IMR-90 (cell line): Measurements from ENCODE around the gene MATK. TPM values are rescaled to one million over a fixed set of nuclear protein-coding genes. Genes with fewer than 3 reads are reported as not detected.

Experiments used
- ATAC-seq: fragments of 200-7000 bp; cut with Tn5 transposase; 2 replicates; pipeline ENCODE4 v1.9.1; 2020; ENCODE audit warnings: low read depth, mild to moderate bottlenecking, moderate library complexity
- BruUV-seq: library from RNA; stranded (reverse); fragments of 400-500 nt; replicated peaks from 2 replicates; lab custom pipeline; 2021; lab: Mats Ljungman, UMichigan
- CTCF ChIA-PET: fragments of 300-600 bp; formaldehyde crosslinking; extraction: SDS; loops from one replicate; lab custom pipeline; 2021; ENCODE audit warnings: antibody characterized with exemption; lab: Yijun Ruan, JAX
- POLR2A ChIA-PET: fragments of 300-600 bp; sonication (Branson Sonifier 250); formaldehyde crosslinking; loops from one replicate; lab custom pipeline; 2022; ENCODE audit warnings: antibody characterized with exemption; ENCODE audit not compliant: unreplicated experiment; lab: Charles Lee
- DNase-seq: peaks from one replicate; pipeline ENCODE4 v3.0.0; 2013
- H2AFZ ChIP-seq: replicated peaks from 2 replicates; pipeline ENCODE3; 2013; ENCODE audit warnings: low read length, mild to moderate bottlenecking; ENCODE audit not compliant: poor library complexity
- H2AK5ac ChIP-seq: 2 replicates; pipeline ENCODE4 v1.6.1; 2013; ENCODE audit warnings: low read depth, low read length, inconsistent platforms
- H2AK9ac ChIP-seq: replicated peaks from 2 replicates; pipeline ENCODE3; 2013; ENCODE audit warnings: mild to moderate bottlenecking, low read depth, low read length, moderate library complexity; ENCODE audit not compliant: poor library complexity
- H2BK120ac ChIP-seq: 2 replicates; pipeline ENCODE4 v1.6.1; 2013; ENCODE audit warnings: low read depth, low read length, inconsistent platforms
- H2BK15ac ChIP-seq: 3 replicates; pipeline ENCODE4 v1.6.1; 2013; ENCODE audit warnings: low read depth, low read length, inconsistent platforms
- H2BK20ac ChIP-seq: 2 replicates; pipeline ENCODE4 v1.6.1; 2013; ENCODE audit warnings: low read depth, mild to moderate bottlenecking, inconsistent platforms, low read length, moderate library complexity
- H2BK5ac ChIP-seq: 2 replicates; pipeline ENCODE4 v1.6.1; 2013; ENCODE audit warnings: mild to moderate bottlenecking, low read depth, low read length, inconsistent platforms; ENCODE audit not compliant: poor library complexity, severe bottlenecking
- H3K14ac ChIP-seq: replicated peaks from 2 replicates; pipeline ENCODE4 v1.6.1; 2013; ENCODE audit warnings: low read depth, low read length, inconsistent platforms
- H3K18ac ChIP-seq: 2 replicates; pipeline ENCODE4 v1.6.1; 2013; ENCODE audit warnings: low read depth, low read length, control low read depth
- H3K23ac ChIP-seq: 2 replicates; pipeline ENCODE4 v1.6.1; 2013; ENCODE audit warnings: low read depth, low read length, inconsistent platforms
- H3K27ac ChIP-seq: 2 replicates; pipeline ENCODE4 v1.5.1; 2013; ENCODE audit warnings: mild to moderate bottlenecking, control low read depth, low read length; ENCODE audit not compliant: insufficient read depth
- H3K27me3 ChIP-seq: 2 replicates; pipeline ENCODE4 v1.6.1; 2013; ENCODE audit warnings: low read length; ENCODE audit not compliant: control insufficient read depth, insufficient read depth
- H3K36me3 ChIP-seq: 2 replicates; pipeline ENCODE4 v1.6.1; 2013; ENCODE audit warnings: low read length, mixed read lengths; ENCODE audit not compliant: control insufficient read depth, insufficient read depth
- H3K4ac ChIP-seq: 2 replicates; pipeline ENCODE4 v1.6.1; 2013; ENCODE audit warnings: low read depth, low read length, inconsistent platforms
- H3K4me1 ChIP-seq: 2 replicates; pipeline ENCODE4 v1.6.1; 2013; ENCODE audit warnings: low read length, mixed read lengths; ENCODE audit not compliant: control insufficient read depth, insufficient read depth
- H3K4me2 ChIP-seq: 2 replicates; pipeline ENCODE4 v1.6.1; 2013; ENCODE audit warnings: low read depth, mild to moderate bottlenecking, control low read depth, low read length, moderate library complexity
- H3K4me3 ChIP-seq: 2 replicates; pipeline ENCODE4 v1.5.1; 2013; ENCODE audit warnings: low read depth, mild to moderate bottlenecking, control low read depth, low read length, moderate library complexity; ENCODE audit not compliant: insufficient read depth
- H3K56ac ChIP-seq: 2 replicates; pipeline ENCODE4 v1.6.1; 2013; ENCODE audit warnings: low read length, inconsistent platforms; ENCODE audit not compliant: insufficient read depth; ENCODE audit errors: extremely low read depth
- H3K79me1 ChIP-seq, 2 experiments: 2 replicates each; pipeline ENCODE4 v1.6.1; 2013; ENCODE audit warnings: low read length in 2 of 2, inconsistent platforms in 1 of 2, low read depth in 1 of 2
- H3K9ac ChIP-seq: 2 replicates; pipeline ENCODE4 v1.6.1; 2013; ENCODE audit warnings: low read depth, low read length, control low read depth
- H3K9me1 ChIP-seq: 2 replicates; pipeline ENCODE4 v1.6.1; 2013; ENCODE audit warnings: low read length, inconsistent platforms; ENCODE audit not compliant: insufficient read depth
- H3K9me3 ChIP-seq: 2 replicates; pipeline ENCODE4 v1.6.1; 2013; ENCODE audit warnings: low read length; ENCODE audit not compliant: control insufficient read depth, insufficient read depth
- H4K20me1 ChIP-seq: 2 replicates; pipeline ENCODE4 v1.6.1; 2013; ENCODE audit warnings: low read length, inconsistent platforms; ENCODE audit not compliant: insufficient read depth
- H4K5ac ChIP-seq: 2 replicates; pipeline ENCODE4 v1.6.1; 2013; ENCODE audit warnings: mild to moderate bottlenecking, low read depth, low read length, control low read depth
- H4K8ac ChIP-seq, 2 experiments: 2 replicates each; pipeline ENCODE4 v1.6.1; 2013; ENCODE audit warnings: low read depth in 2 of 2, low read length in 2 of 2, control low read depth in 1 of 2, inconsistent platforms in 1 of 2
- H4K91ac ChIP-seq: 2 replicates; pipeline ENCODE4 v1.6.1; 2013; ENCODE audit warnings: low read depth, low read length, inconsistent platforms; ENCODE audit not compliant: insufficient read depth
- BHLHE40 ChIP-seq: fragments of 150-350 bp; IDR thresholded peaks from 2 replicates; pipeline ENCODE4 v1.6.1; 2016; ENCODE audit warnings: mild to moderate bottlenecking, low read depth, low read length
- CEBPB ChIP-seq: IDR thresholded peaks from 2 replicates; pipeline ENCODE4 v1.6.1; 2012; ENCODE audit warnings: low read depth, low read length, improper control_type of control experiment
- CHD1 ChIP-seq: IDR thresholded peaks from 2 replicates; pipeline ENCODE4 v1.6.1; 2012; ENCODE audit warnings: low read depth, low read length, improper control_type of control experiment
- CTCF ChIP-seq: conservative IDR thresholded peaks from 2 replicates; pipeline ENCODE4 v1.5.1; 2012; ENCODE audit warnings: mild to moderate bottlenecking, low read depth, low read length, improper control_type of control experiment
- ELK1 ChIP-seq: fragments of 150-350 bp; IDR thresholded peaks from 2 replicates; pipeline ENCODE4 v1.6.1; 2016; ENCODE audit warnings: low read depth, mild to moderate bottlenecking, low read length, moderate library complexity, borderline replicate concordance
- FOS ChIP-seq: fragments of 150-350 bp; IDR thresholded peaks from 2 replicates; pipeline ENCODE4 v1.6.1; 2016; ENCODE audit warnings: low read depth, low read length
- MAFK ChIP-seq: IDR thresholded peaks from 2 replicates; pipeline ENCODE4 v1.6.1; 2012; ENCODE audit warnings: low read depth, low read length, improper control_type of control experiment
- MAZ ChIP-seq: IDR thresholded peaks from 2 replicates; pipeline ENCODE4 v1.6.1; 2012; ENCODE audit warnings: low read depth, mild to moderate bottlenecking, low read length, improper control_type of control experiment, moderate library complexity, borderline replicate concordance
- MXI1 ChIP-seq: IDR thresholded peaks from 2 replicates; pipeline ENCODE4 v1.6.1; 2012; ENCODE audit warnings: low read depth, mild to moderate bottlenecking, low read length, moderate library complexity, borderline replicate concordance
- NFE2L2 ChIP-seq: fragments of 150-350 bp; IDR thresholded peaks from 2 replicates; pipeline ENCODE4 v1.6.1; 2016; ENCODE audit warnings: low read depth, mild to moderate bottlenecking, low read length
- POLR2A ChIP-seq: IDR thresholded peaks from 2 replicates; pipeline ENCODE4 v1.6.1; 2012; ENCODE audit warnings: mild to moderate bottlenecking, low read depth, low read length
- RAD21 ChIP-seq: IDR thresholded peaks from 2 replicates; pipeline ENCODE4 v1.6.1; 2012; ENCODE audit warnings: low read length, improper control_type of control experiment
- RCOR1 ChIP-seq: IDR thresholded peaks from 2 replicates; pipeline ENCODE4 v1.6.1; 2012; ENCODE audit warnings: mild to moderate bottlenecking, low read length, improper control_type of control experiment; ENCODE audit not compliant: insufficient replicate concordance
- RFX5 ChIP-seq: IDR thresholded peaks from 2 replicates; pipeline ENCODE4 v1.8.0; 2012; ENCODE audit warnings: low read depth, mild to moderate bottlenecking, low read length, moderate library complexity
- SMC3 ChIP-seq: fragments of 150-350 bp; IDR thresholded peaks from 2 replicates; pipeline ENCODE4 v1.6.1; 2016; ENCODE audit warnings: low read depth, mild to moderate bottlenecking, antibody characterized with exemption, low read length, moderate library complexity
- USF2 ChIP-seq: fragments of 150-350 bp; IDR thresholded peaks from 2 replicates; pipeline ENCODE4 v1.6.1; 2017; ENCODE audit warnings: mild to moderate bottlenecking, antibody characterized with exemption, low read length, low read depth
- WGBS, 2 experiments: methylation state at CpG; one replicate each; pipeline versions ENCODE4 v1.1.5 to v1.1.7; 2013; ENCODE audit warnings: missing lambda C conversion rate in 2 of 2; ENCODE audit not compliant: insufficient read length in 1 of 2; ENCODE audit errors: extremely low coverage in 2 of 2; 5-methylcytosine and 5-hydroxymethylcytosine counted together
- dilution Hi-C: fragments of 300-500 bp; cut with HindIII; formaldehyde crosslinking; loops from one replicate; pipeline ENCODE4 v1.14.3; 2018; ENCODE audit warnings: low sequenced_read_pairs; ENCODE audit not compliant: unreplicated experiment
- in situ Hi-C: fragments of 300-500 bp; cut with MboI; formaldehyde crosslinking; loops from 3 replicates; pipeline ENCODE4 v1.14.3; 2019; ENCODE audit warnings: low sequenced_read_pairs, inconsistent platforms, mixed read lengths
- intact Hi-C: fragments of 100-400 bp; cut with micrococcal nuclease; formaldehyde crosslinking; loops from 2 replicates; pipeline ENCODE4 v1.10.0; 2022
- polyA plus RNA-seq, 3 experiments: library from polyadenylated mRNA; depleted of rRNA; stranded (reverse); fragments of >200 nt; gene quantifications; 2 replicates each; pipeline ENCODE4 v1.2.3, GENCODE V29; 2012; ENCODE audit warnings: low replicate concordance in 1 of 3
- total RNA-seq: library from RNA; depleted of rRNA; stranded (reverse); fragments of >200 nt; gene quantifications from 2 replicates; pipeline ENCODE4 v1.2.3, GENCODE V29; 2012

Gene MATK
- total and polyA plus RNA-seq, 2 of the 4 experiments (the other 2 are of a cell fraction) = not detected

- intact Hi-C loops = no loop called here
- H4K8ac ChIP-seq = no peak overlapping the region
- no peak overlapping the region for H3K18ac ChIP-seq
- no peak overlapping the region for H2AFZ ChIP-seq
- H4K20me1 ChIP-seq = no peaks in the 10 kb centered on the region
- no peaks in the 10 kb centered on the region for H3K9me3 ChIP-seq
- ChIA-PET CTCF (no interaction called here), POLR2A (no interaction called here)
- H2BK120ac ChIP-seq = no peak overlapping the region
- no peak for ATAC-seq
- no peak overlapping the region for H3K4ac ChIP-seq
- H3K36me3 ChIP-seq = no peaks in the 10 kb centered on the region
- H3K9me1 ChIP-seq = peaks cover 5% of the 10 kb centered on the region
- peak overlapping the region; percentile 61 for H2AK9ac ChIP-seq
- peaks cover 12% of the 10 kb centered on the region; the same call in 1 of the 2 replicates for H3K27me3 ChIP-seq
- no peak overlapping the region for H2AK5ac ChIP-seq
- no peak for DNase-seq
- no peaks in the 10 kb centered on the region for H3K79me1 ChIP-seq
- no TSS peak for BruUV-seq
- no peak overlapping the region for H3K27ac ChIP-seq
- no peak overlapping the region for H2BK15ac ChIP-seq
- H3K14ac ChIP-seq = no peak overlapping the region
- H3K9ac ChIP-seq = no peak overlapping the region
- H4K91ac ChIP-seq = no peak overlapping the region
- H3K4me2 ChIP-seq = no peak overlapping the region
- H2BK20ac ChIP-seq = no peak overlapping the region
- H3K56ac ChIP-seq = no peak overlapping the region
- H3K4me3 ChIP-seq = no peak overlapping the region
- in situ Hi-C loops = no loop called here
- H4K5ac ChIP-seq = no peak overlapping the region
- no peak overlapping the region for H2BK5ac ChIP-seq
- no peaks in the 10 kb centered on the region for H3K4me1 ChIP-seq
- H3K23ac ChIP-seq = no peak overlapping the region
- TF ChIP-seq MAZ (no peak), MXI1 (no peak), CEBPB (no peak), ELK1 (no peak), USF2 (no peak), MAFK (no peak), POLR2A (no peak), RCOR1 (no peak), BHLHE40 (no peak), NFE2L2 (no peak), CTCF (no peak), CHD1 (no peak), FOS (no peak), SMC3 (no peak), RAD21 (no peak), RFX5 (no peak)
- dilution Hi-C loops = no loop called here
- 82% methylated on average over 8 of the region's 19 CpGs; no CpG with 5 or more reads in 1 of the 2 experiments for WGBS, 2 experiments
These were observed 20.9 kb upstream of the MATK start for GRCh38 chr19:3807131-3807480.
